Renal pelvis (tissue), 3 donors: ENCODE results near the gene C17orf113. TPM values are rescaled to one million over a fixed set of nuclear protein-coding genes. Genes with fewer than 3 reads are reported as not detected.

Source experiments
- polyA plus RNA-seq, 3 donors: library from polyadenylated mRNA; unstranded; fragments of 120-200 nt; gene quantifications; one replicate each; pipeline ENCODE4 v1.2.1, GENCODE V29; 2013; ENCODE audit not compliant: insufficient read length in 3 of 3

C17orf113 gene
- polyA plus RNA-seq, 3 donors = 3.8 to 6.2 (median 5.5) TPM

Other genes with a start within 250 kb of the C17orf113 start
- 10 to 100 TPM; 43.4 to 48.8 (median 44.8) TPM for gene P3H4, start 238.7 kb downstream of the C17orf113 start, polyA plus RNA-seq
- 100 to 1,000 TPM; 142 to 163 (median 160) TPM for gene FKBP10, start 237.6 kb downstream of the C17orf113 start, polyA plus RNA-seq
- gene NT5C3B, start 214.4 kb downstream of the C17orf113 start, polyA plus RNA-seq = 100 to 1,000 TPM in 1 of 3 donors, 10 to 100 TPM in 2; 91.4 to 111 (median 91.7) TPM
- gene KLHL10, start 212.8 kb downstream of the C17orf113 start, polyA plus RNA-seq = under 1 TPM; 0.24 to 0.27 (median 0.27) TPM
- gene KLHL11, start 185.2 kb downstream of the C17orf113 start, polyA plus RNA-seq = 10 to 100 TPM in 2 of 3 donors, 1 to 10 TPM in 1; 8.7 to 12.1 (median 10.3) TPM
- gene ACLY, start 131.7 kb downstream of the C17orf113 start, polyA plus RNA-seq = 10 to 100 TPM; 89.5 to 92.9 (median 90.9) TPM
- 1 to 10 TPM; 5.9 to 8.6 (median 7.6) TPM for gene ODAD4, start 120.0 kb downstream of the C17orf113 start, polyA plus RNA-seq
- 10 to 100 TPM; 68.3 to 81.0 (median 77.0) TPM for gene CNP, start 83.8 kb downstream of the C17orf113 start, polyA plus RNA-seq
- 100 to 1,000 TPM; 140 to 165 (median 150) TPM for gene DNAJC7, start 33.2 kb downstream of the C17orf113 start, polyA plus RNA-seq
- gene NKIRAS2, start 30.5 kb downstream of the C17orf113 start, polyA plus RNA-seq = 10 to 100 TPM; 54.6 to 58.4 (median 57.2) TPM
- gene ZNF385C, start 47.9 kb upstream of the C17orf113 start, polyA plus RNA-seq = 1 to 10 TPM; 6.3 to 9.0 (median 6.9) TPM
- gene DHX58, start 62.1 kb upstream of the C17orf113 start, polyA plus RNA-seq = 10 to 100 TPM in 1 of 3 donors, 1 to 10 TPM in 2; 8.6 to 11.2 (median 9.3) TPM
- gene KAT2A, start 70.8 kb upstream of the C17orf113 start, polyA plus RNA-seq = 10 to 100 TPM; 64.7 to 73.3 (median 71.1) TPM
- gene HSPB9, start 72.2 kb upstream of the C17orf113 start, polyA plus RNA-seq = under 1 TPM; 0.30 to 0.50 (median 0.49) TPM
- 100 to 1,000 TPM; 141 to 155 (median 153) TPM for gene RAB5C, start 104.4 kb upstream of the C17orf113 start, polyA plus RNA-seq
- under 1 TPM; 0.04 to 0.10 (median 0.04) TPM for gene KCNH4, start 130.5 kb upstream of the C17orf113 start, polyA plus RNA-seq
- gene HCRT, start 134.9 kb upstream of the C17orf113 start, polyA plus RNA-seq = not detected
- gene GHDC, start 143.9 kb upstream of the C17orf113 start, polyA plus RNA-seq = 10 to 100 TPM; 18.4 to 21.9 (median 19.3) TPM
- gene STAT5B, start 225.8 kb upstream of the C17orf113 start, polyA plus RNA-seq = 10 to 100 TPM; 37.5 to 52.7 (median 49.5) TPM
- gene STAT5A, start 237.9 kb upstream of the C17orf113 start, polyA plus RNA-seq = 1 to 10 TPM; 4.9 to 7.6 (median 6.0) TPM